OCI-LY3 (cell line): Measurements from ENCODE around the gene PARD3B.

Experiments
- EZH2phosphoT487 ChIP-seq: fragments of 200-600 bp; shearing (Covaris generic); IDR thresholded peaks from 2 replicates; pipeline ENCODE4 v1.6.1; 2018; ENCODE audit warnings: antibody characterized with exemption, mixed run types, low read depth
- TF ChIP-seq, protein P1 (sequence below): fragments of 200-600, 300-600 bp; sonication (generic); IDR thresholded peaks from 2 replicates; pipeline ENCODE4 v1.5.1; 2014; ENCODE audit warnings: antibody characterized with exemption, low read length, low read depth

DNA sequence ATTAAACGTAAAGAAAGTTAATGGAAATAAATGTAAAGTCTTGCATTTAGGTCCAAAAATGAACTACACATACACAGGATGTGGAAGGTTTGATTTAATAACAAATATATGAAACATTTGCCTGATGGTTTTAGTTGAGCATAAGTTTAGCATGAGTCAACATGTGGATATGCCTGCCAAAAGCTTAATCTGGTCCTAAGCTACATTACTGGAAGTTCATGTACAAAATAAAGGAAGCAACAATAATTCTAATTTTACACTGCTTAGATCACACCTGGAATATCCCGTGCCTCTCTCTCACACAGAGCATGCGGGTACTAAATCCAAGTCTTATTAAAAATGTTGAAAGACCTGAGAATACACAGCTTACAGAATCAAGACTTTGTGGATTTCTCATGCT, 860.5 kb downstream of the PARD3B start:
- TF ChIP-seq, protein P1, sequence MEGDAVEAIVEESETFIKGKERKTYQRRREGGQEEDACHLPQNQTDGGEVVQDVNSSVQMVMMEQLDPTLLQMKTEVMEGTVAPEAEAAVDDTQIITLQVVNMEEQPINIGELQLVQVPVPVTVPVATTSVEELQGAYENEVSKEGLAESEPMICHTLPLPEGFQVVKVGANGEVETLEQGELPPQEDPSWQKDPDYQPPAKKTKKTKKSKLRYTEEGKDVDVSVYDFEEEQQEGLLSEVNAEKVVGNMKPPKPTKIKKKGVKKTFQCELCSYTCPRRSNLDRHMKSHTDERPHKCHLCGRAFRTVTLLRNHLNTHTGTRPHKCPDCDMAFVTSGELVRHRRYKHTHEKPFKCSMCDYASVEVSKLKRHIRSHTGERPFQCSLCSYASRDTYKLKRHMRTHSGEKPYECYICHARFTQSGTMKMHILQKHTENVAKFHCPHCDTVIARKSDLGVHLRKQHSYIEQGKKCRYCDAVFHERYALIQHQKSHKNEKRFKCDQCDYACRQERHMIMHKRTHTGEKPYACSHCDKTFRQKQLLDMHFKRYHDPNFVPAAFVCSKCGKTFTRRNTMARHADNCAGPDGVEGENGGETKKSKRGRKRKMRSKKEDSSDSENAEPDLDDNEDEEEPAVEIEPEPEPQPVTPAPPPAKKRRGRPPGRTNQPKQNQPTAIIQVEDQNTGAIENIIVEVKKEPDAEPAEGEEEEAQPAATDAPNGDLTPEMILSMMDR = no peak
- no peak for TF ChIP-seq EZH2phosphoT487
